ENCODE results near the gene NTM. TPM values are rescaled to one million over a fixed set of nuclear protein-coding genes. Genes with fewer than 3 reads are reported as not detected.

Gene NTM
- total RNA-seq, 2 donors from 2014 or later, result 0.26 to 3.6 TPM

- TF ChIP-seq POLR2A (IDR thresholded peaks at IDR 0.05) (no peak), CTCF (IDR thresholded peaks at IDR 0.05) (no peak)
- no peaks in the 10 kb centered on the region for H3K36me3 ChIP-seq (replicated peaks in 1 of 2; ENCODE audit: insufficient read depth in 1 of 2, low read depth in 2 of 2)
- 41 to 49% methylated on average over 4 of the region's 4 CpGs for WGBS, 2 donors
- ATAC-seq (no peak), DNase-seq (no peak)
- H3K4me3 ChIP-seq, result no peak overlapping the region
- no peak overlapping the region for H3K27ac ChIP-seq
- no peaks in the 10 kb centered on the region for H3K4me1 ChIP-seq
- no peaks in the 10 kb centered on the region for H3K27me3 ChIP-seq
- intact Hi-C loops (cut with DNase I), result no loop called here
- H3K9me3 ChIP-seq, result no peaks in the 10 kb centered on the region
Observed at GRCh38 chr11:131763193-131763890, 392.9 kb downstream of the NTM start.

GRCh38 chr11:131764126-131764525, 393.7 kb downstream of the NTM start:
- no peaks in the 10 kb centered on the region for H3K9me3 ChIP-seq
- no peaks in the 10 kb centered on the region for H3K27me3 ChIP-seq
- no peak overlapping the region for H3K27ac ChIP-seq
- no peak overlapping the region for H3K4me3 ChIP-seq
- 69 to 76% methylated on average over 5 of the region's 5 CpGs for WGBS, 2 donors
- ATAC-seq, result no peak
- intact Hi-C loops (cut with DNase I), result no loop called here
- TF ChIP-seq POLR2A (IDR thresholded peaks at IDR 0.05), result no peak
- TF ChIP-seq CTCF (IDR thresholded peaks at IDR 0.05), result no peak
- no peaks in the 10 kb centered on the region for H3K36me3 ChIP-seq (replicated peaks in 1 of 2; ENCODE audit: insufficient read depth in 1 of 2, low read depth in 2 of 2)
- no peak for DNase-seq
- no peaks in the 10 kb centered on the region for H3K4me1 ChIP-seq

- Histone ChIP-seq H3K4me1 (no peaks in the 10 kb centered on the region), H3K27me3 (no peaks in the 10 kb centered on the region), H3K27ac (no peak overlapping the region), H3K4me3 (no peak overlapping the region), H3K36me3 (replicated peaks in 1 of 2; ENCODE audit: insufficient read depth in 1 of 2, low read depth in 2 of 2) (no peaks in the 10 kb centered on the region), H3K9me3 (no peaks in the 10 kb centered on the region)
- no peak for DNase-seq
- intact Hi-C loops (cut with DNase I), result no loop called here
- TF ChIP-seq CTCF (IDR thresholded peaks at IDR 0.05) (no peak), POLR2A (IDR thresholded peaks at IDR 0.05) (no peak)
- no peak for ATAC-seq
- WGBS, 2 donors, result 45 to 68% methylated on average over 3 of the region's 3 CpGs
Observed at GRCh38 chr11:131764649-131765048, 394.2 kb downstream of the NTM start.

GRCh38 chr11:131766637-131767036, 396.2 kb downstream of the NTM start:
- ATAC-seq (no peak), DNase-seq (no peak)
- no peaks in the 10 kb centered on the region for H3K9me3 ChIP-seq
- H3K4me3 ChIP-seq, result no peak overlapping the region
- no peaks in the 10 kb centered on the region for H3K27me3 ChIP-seq
- H3K27ac ChIP-seq, result no peak overlapping the region
- intact Hi-C loops (cut with DNase I), result no loop called here
- WGBS, 2 donors, result 56 to 68% methylated on average over 7 of the region's 7 CpGs
- H3K4me1 ChIP-seq, result no peaks in the 10 kb centered on the region
- TF ChIP-seq POLR2A (IDR thresholded peaks at IDR 0.05) (no peak), CTCF (IDR thresholded peaks at IDR 0.05) (no peak)
- H3K36me3 ChIP-seq (replicated peaks in 1 of 2; ENCODE audit: insufficient read depth in 1 of 2, low read depth in 2 of 2), result no peaks in the 10 kb centered on the region

- Histone ChIP-seq H3K4me3 (no peak overlapping the region), H3K27me3 (no peaks in the 10 kb centered on the region), H3K27ac (no peak overlapping the region), H3K9me3 (no peaks in the 10 kb centered on the region), H3K36me3 (replicated peaks in 1 of 2; ENCODE audit: insufficient read depth in 1 of 2, low read depth in 2 of 2) (no peaks in the 10 kb centered on the region), H3K4me1 (no peaks in the 10 kb centered on the region)
- 74 to 80% methylated on average over 4 of the region's 4 CpGs for WGBS, 2 donors
- TF ChIP-seq POLR2A (IDR thresholded peaks at IDR 0.05) (no peak), CTCF (IDR thresholded peaks at IDR 0.05) (no peak)
- DNase-seq, result no peak
- ATAC-seq, result no peak
- intact Hi-C loops (cut with DNase I), result no loop called here
Observed at GRCh38 chr11:131767421-131767820, 397.0 kb downstream of the NTM start.
